H9 (cell line): ENCODE results near the gene BAAT. TPM values are rescaled to one million over a fixed set of nuclear protein-coding genes. Genes with fewer than 3 reads are reported as not detected.

ENCODE experiments used
- DNase-seq: peaks from one replicate; pipeline ENCODE4 v3.0.0-alpha.2; 2017
- H2AFZ ChIP-seq: one replicate; pipeline ENCODE4 v1.6.1; 2013; ENCODE audit warnings: mild to moderate bottlenecking, low read length, control low read depth, moderate library complexity
- H2AK5ac ChIP-seq: 2 replicates; pipeline ENCODE4 v1.6.1; 2013; ENCODE audit warnings: low read length, control low read depth, mixed read lengths; ENCODE audit not compliant: insufficient read length
- H2BK120ac ChIP-seq: one replicate; pipeline ENCODE4 v1.6.1; 2013; ENCODE audit warnings: low read depth, mild to moderate bottlenecking, low read length, control low read depth, inconsistent platforms; ENCODE audit not compliant: poor library complexity, severe bottlenecking
- H2BK12ac ChIP-seq: 2 replicates; pipeline ENCODE4 v1.6.1; 2013; ENCODE audit warnings: low read length, control low read depth, mixed read lengths, low read depth; ENCODE audit not compliant: insufficient read length
- H2BK15ac ChIP-seq: 2 replicates; pipeline ENCODE4 v1.6.1; 2013; ENCODE audit warnings: low read depth, low read length, control low read depth
- H2BK20ac ChIP-seq: one replicate; pipeline ENCODE4 v1.6.1; 2013; ENCODE audit warnings: low read depth, mild to moderate bottlenecking, low read length, control low read depth, inconsistent platforms; ENCODE audit not compliant: poor library complexity, severe bottlenecking
- H2BK5ac ChIP-seq: 2 replicates; pipeline ENCODE4 v1.6.1; 2013; ENCODE audit warnings: low read length, control low read depth, mixed read lengths; ENCODE audit not compliant: insufficient read length
- H3K14ac ChIP-seq: 2 replicates; pipeline ENCODE4 v1.6.1; 2013; ENCODE audit warnings: low read length, control low read depth; ENCODE audit not compliant: insufficient read depth
- H3K18ac ChIP-seq: 2 replicates; pipeline ENCODE4 v1.6.1; 2013; ENCODE audit warnings: low read depth, mild to moderate bottlenecking, mixed read lengths, low read length, control low read depth; ENCODE audit not compliant: insufficient read length
- H3K23ac ChIP-seq: 2 replicates; pipeline ENCODE4 v1.6.1; 2013; ENCODE audit warnings: low read length, control low read depth, mixed read lengths, low read depth; ENCODE audit not compliant: insufficient read length
- H3K23me2 ChIP-seq: 2 replicates; pipeline ENCODE4 v1.6.1; 2013; ENCODE audit warnings: low read depth, mild to moderate bottlenecking, mixed read lengths, low read length, control low read depth; ENCODE audit not compliant: insufficient read length, poor library complexity, severe bottlenecking
- H3K27ac ChIP-seq: 2 replicates; pipeline ENCODE4 v1.5.1; 2013; ENCODE audit warnings: low read length, control low read depth, mixed read lengths, low read depth; ENCODE audit not compliant: insufficient read length
- H3K27me3 ChIP-seq: 2 replicates; pipeline ENCODE4 v1.6.1; 2013; ENCODE audit warnings: low read length, control low read depth, inconsistent platforms; ENCODE audit not compliant: insufficient read depth
- H3K4ac ChIP-seq: 2 replicates; pipeline ENCODE4 v1.6.1; 2013; ENCODE audit warnings: low read depth, mild to moderate bottlenecking, control low read depth, inconsistent platforms, low read length, moderate library complexity
- H3K4me1 ChIP-seq: 2 replicates; pipeline ENCODE4 v1.6.1; 2013; ENCODE audit warnings: low read length, control low read depth, inconsistent platforms; ENCODE audit not compliant: insufficient read depth
- H3K4me2 ChIP-seq: 2 replicates; pipeline ENCODE4 v1.6.1; 2013; ENCODE audit warnings: low read length, control low read depth, mixed read lengths; ENCODE audit not compliant: insufficient read length, insufficient read depth
- H3K56ac ChIP-seq: 2 replicates; pipeline ENCODE4 v1.6.1; 2013; ENCODE audit warnings: low read depth, mild to moderate bottlenecking, mixed read lengths, low read length, control low read depth; ENCODE audit not compliant: insufficient read length
- H3K79me1 ChIP-seq: 2 replicates; pipeline ENCODE4 v1.6.1; 2013; ENCODE audit warnings: low read depth, mild to moderate bottlenecking, moderate library complexity, low read length, control low read depth, inconsistent platforms; ENCODE audit not compliant: insufficient read depth, poor library complexity, severe bottlenecking
- H3K79me2 ChIP-seq: 2 replicates; pipeline ENCODE4 v1.6.1; 2013; ENCODE audit warnings: low read length, control low read depth, inconsistent platforms; ENCODE audit not compliant: insufficient read depth
- H3K9ac ChIP-seq: 2 replicates; pipeline ENCODE4 v1.6.1; 2013; ENCODE audit warnings: low read length, control low read depth, mixed read lengths; ENCODE audit not compliant: insufficient read length; ENCODE audit errors: extremely low read depth
- H3K9me3 ChIP-seq: one replicate; pipeline ENCODE4 v1.6.1; 2013; ENCODE audit warnings: low read depth, low read length, inconsistent platforms; ENCODE audit not compliant: control insufficient read depth
- H3T11ph ChIP-seq: one replicate; pipeline ENCODE4 v1.6.1; 2013; ENCODE audit warnings: mild to moderate bottlenecking, low read length, control low read depth, inconsistent platforms
- H4K20me1 ChIP-seq: one replicate; pipeline ENCODE4 v1.6.1; 2013; ENCODE audit not compliant: control insufficient read depth, insufficient read length, insufficient read depth
- H4K5ac ChIP-seq: 2 replicates; pipeline ENCODE4 v1.6.1; 2013; ENCODE audit warnings: low read depth, mild to moderate bottlenecking, mixed read lengths, low read length, control low read depth; ENCODE audit not compliant: insufficient read length
- H4K8ac ChIP-seq: replicated peaks from 2 replicates; pipeline ENCODE4 v1.6.1; 2013; ENCODE audit warnings: low read length, control low read depth, mixed read lengths, low read depth; ENCODE audit not compliant: insufficient read length
- H4K91ac ChIP-seq: 2 replicates; pipeline ENCODE4 v1.6.1; 2013; ENCODE audit warnings: low read depth, mild to moderate bottlenecking, moderate library complexity, mixed read lengths, low read length, control low read depth; ENCODE audit not compliant: insufficient read length
- H3K27ac Mint-ChIP-seq, 3 experiments: 2 replicates in 2 of 3; 3 replicates in 1 of 3; pipeline ENCODE4 v1.8.0; 2020 to 2021; ENCODE audit warnings: mixed read lengths in 3 of 3, mild to moderate bottlenecking in 1 of 3, moderate library complexity in 1 of 3
- H3K27me3 Mint-ChIP-seq: 2 replicates; pipeline ENCODE4 v1.8.0; 2021; ENCODE audit warnings: low read depth, mild to moderate bottlenecking, moderate library complexity, mixed read lengths
- H3K36me3 Mint-ChIP-seq, 3 experiments: 2 replicates in 2 of 3; 3 replicates in 1 of 3; pipeline ENCODE4 v1.8.0; 2020 to 2021; ENCODE audit warnings: low read depth in 3 of 3, mixed read lengths in 3 of 3; ENCODE audit not compliant: insufficient read depth in 1 of 3
- H3K4me1 Mint-ChIP-seq, 2 experiments: 2 replicates each; pipeline ENCODE4 v1.8.0; 2020; ENCODE audit warnings: mixed read lengths in 2 of 2
- H3K4me3 Mint-ChIP-seq, 2 experiments: 2 replicates in 1 of 2; 3 replicates in 1 of 2; pipeline ENCODE4 v1.8.0; 2020 to 2021; ENCODE audit warnings: mild to moderate bottlenecking in 2 of 2, mixed read lengths in 2 of 2, moderate library complexity in 1 of 2
- H3K9me3 Mint-ChIP-seq, 2 experiments: 2 replicates in 1 of 2; 3 replicates in 1 of 2; pipeline ENCODE4 v1.8.0; 2020; ENCODE audit warnings: mild to moderate bottlenecking in 2 of 2, mixed read lengths in 2 of 2, moderate library complexity in 1 of 2
- WGBS: extraction: QIAGEN DNeasy Blood & Tissue Kit; methylation state at CpG from one replicate; pipeline ENCODE4 v1.1.7; 2013; ENCODE audit warnings: missing lambda C conversion rate, low lambda C conversion rate, mixed read lengths; ENCODE audit not compliant: insufficient read length; ENCODE audit errors: extremely low coverage; 5-methylcytosine and 5-hydroxymethylcytosine counted together
- total RNA-seq: library from RNA; stranded (reverse); gene quantifications from 2 replicates; pipeline ENCODE4 v1.2.1, GENCODE V29; 2021
- TF ChIP-seq, protein P1 (sequence below): fragments of 200-600 bp; sonication (generic); conservative IDR thresholded peaks from 3 replicates; pipeline ENCODE4 v1.8.0; 2021; ENCODE audit warnings: antibody characterized with exemption, mild to moderate bottlenecking

The BAAT gene
- total RNA-seq, 1 experiment from 2014 or later = 0.09 TPM

DNA sequence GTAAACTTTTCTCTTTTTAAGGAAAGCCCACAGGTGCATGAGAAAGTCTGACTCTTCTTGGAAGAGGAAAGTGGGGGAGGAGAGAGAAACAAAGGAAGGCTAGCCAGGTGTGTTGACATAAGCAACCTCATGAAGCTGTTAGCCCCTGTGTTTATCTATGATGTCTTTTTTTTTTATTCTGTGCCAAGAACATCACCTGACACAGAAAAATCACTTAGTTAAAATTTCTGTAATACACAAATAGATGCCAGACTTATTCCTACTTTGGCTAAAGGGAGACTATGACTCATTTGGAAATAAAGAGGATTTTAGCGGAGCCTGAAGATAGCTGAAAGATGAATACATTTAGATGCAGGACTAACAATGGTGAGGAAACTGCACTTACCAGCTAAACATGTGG, 58.3 kb downstream of the BAAT start:
- Histone ChIP-seq H3K23ac (no peak overlapping the region), H2AK5ac (no peak overlapping the region), H2BK15ac (no peak overlapping the region), H4K5ac (no peak overlapping the region), H3K4me1 (no peaks in the 10 kb centered on the region), H2BK120ac (no peak overlapping the region), H3K9ac (no peak overlapping the region), H2BK5ac (no peak overlapping the region), H3K18ac (no peak overlapping the region), H3K23me2 (no peaks in the 10 kb centered on the region), H4K20me1 (no peaks in the 10 kb centered on the region), H3K56ac (no peak overlapping the region), H3K4me2 (no peak overlapping the region), H3K79me2 (no peaks in the 10 kb centered on the region), H4K91ac (no peak overlapping the region), H3K14ac (no peak overlapping the region), H3K79me1 (no peaks in the 10 kb centered on the region), H3T11ph (no peak overlapping the region), H4K8ac (no peak overlapping the region), H3K9me3 (no peaks in the 10 kb centered on the region), H3K27ac (no peak overlapping the region), H2BK12ac (no peak overlapping the region), H2BK20ac (no peak overlapping the region), H3K4ac (no peak overlapping the region), H2AFZ (no peak overlapping the region), H3K27me3 (no peaks in the 10 kb centered on the region)
- Mint-ChIP-seq H3K4me3 (0 out of 5 replicates have a peak overlapping the region, but pooled peaks of 1 of the 2 experiments have one; percentile 32), H3K36me3 (peaks cover 4 to 7% (median 6%) of the 10 kb centered on the region in 3 experiments; a peak in 6 of 7 replicates), H3K4me1 (peaks cover 20 to 25% of the 10 kb centered on the region in 2 experiments), H3K9me3 (peaks cover 6 to 11% of the 10 kb centered on the region in 2 experiments), H3K27me3 (no peaks in the 10 kb centered on the region), H3K27ac (peak overlapping the region; percentile 71 to 93 (median 86); a peak in 5 of 7 replicates)
- TF ChIP-seq, protein P1, sequence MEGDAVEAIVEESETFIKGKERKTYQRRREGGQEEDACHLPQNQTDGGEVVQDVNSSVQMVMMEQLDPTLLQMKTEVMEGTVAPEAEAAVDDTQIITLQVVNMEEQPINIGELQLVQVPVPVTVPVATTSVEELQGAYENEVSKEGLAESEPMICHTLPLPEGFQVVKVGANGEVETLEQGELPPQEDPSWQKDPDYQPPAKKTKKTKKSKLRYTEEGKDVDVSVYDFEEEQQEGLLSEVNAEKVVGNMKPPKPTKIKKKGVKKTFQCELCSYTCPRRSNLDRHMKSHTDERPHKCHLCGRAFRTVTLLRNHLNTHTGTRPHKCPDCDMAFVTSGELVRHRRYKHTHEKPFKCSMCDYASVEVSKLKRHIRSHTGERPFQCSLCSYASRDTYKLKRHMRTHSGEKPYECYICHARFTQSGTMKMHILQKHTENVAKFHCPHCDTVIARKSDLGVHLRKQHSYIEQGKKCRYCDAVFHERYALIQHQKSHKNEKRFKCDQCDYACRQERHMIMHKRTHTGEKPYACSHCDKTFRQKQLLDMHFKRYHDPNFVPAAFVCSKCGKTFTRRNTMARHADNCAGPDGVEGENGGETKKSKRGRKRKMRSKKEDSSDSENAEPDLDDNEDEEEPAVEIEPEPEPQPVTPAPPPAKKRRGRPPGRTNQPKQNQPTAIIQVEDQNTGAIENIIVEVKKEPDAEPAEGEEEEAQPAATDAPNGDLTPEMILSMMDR = no peak
- WGBS = no CpG with 5 or more reads among the region's 1 CpG
- DNase-seq = no peak
